ENCODE data around the gene FLOT1.

Gene FLOT1

DNA sequence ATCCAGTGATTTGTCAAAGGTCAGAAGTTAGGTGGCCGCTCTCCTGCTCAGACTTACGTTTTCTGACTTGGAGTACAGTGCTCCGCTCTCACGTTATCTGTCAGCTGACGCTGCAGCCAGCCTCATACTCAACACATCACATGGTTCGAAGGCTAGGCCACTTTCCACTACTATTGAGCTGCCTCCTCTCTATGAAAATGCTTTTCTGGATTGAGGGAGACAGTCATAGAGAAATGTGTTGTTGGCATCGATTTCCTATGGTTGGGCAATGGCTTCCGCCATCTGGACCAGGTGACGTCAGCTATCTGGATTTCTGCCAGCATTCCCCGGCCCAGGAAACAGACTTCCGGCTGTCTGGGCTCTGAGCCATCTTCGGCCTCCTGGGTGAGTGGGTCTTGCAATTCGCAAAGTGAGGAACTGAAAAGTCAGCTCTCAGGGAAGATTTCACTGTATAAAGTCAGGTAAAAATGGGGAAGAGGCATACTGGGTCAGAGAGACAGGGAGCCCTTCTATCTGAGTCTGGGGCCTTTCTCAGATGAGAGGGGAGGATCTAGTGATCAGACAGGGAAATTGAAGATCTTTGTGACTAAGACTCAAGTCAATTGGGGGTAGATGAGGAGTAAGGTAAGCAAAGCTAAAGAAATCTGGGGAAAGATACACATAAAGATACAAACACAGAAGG lies 39.4 kb upstream of the FLOT1 start (continued):
- TF ChIP-seq REPIN1 (tag by site-specific recombination; IDR thresholded peaks at IDR 0.05; ENCODE audit: low read depth) (no peak), ZNF529 (tag by site-specific recombination; IDR thresholded peaks at IDR 0.05; ENCODE audit: insufficient replicate concordance) (no peak), ZNF423 (tag by site-specific recombination; IDR thresholded peaks at IDR 0.05) (no peak), ZNF221 (tag by site-specific recombination; IDR thresholded peaks at IDR 0.05; ENCODE audit: borderline replicate concordance) (no peak), GLI2 (tag by site-specific recombination; IDR thresholded peaks at IDR 0.05; ENCODE audit: borderline replicate concordance, low read depth) (no peak), ZBTB11 (tag by site-specific recombination; conservative IDR thresholded peaks at IDR 0.05; ENCODE audit: low read depth) (0 out of 2 replicates have a peak, but pooled peaks have one; percentile 21), GLIS2 (tag by site-specific recombination; IDR thresholded peaks at IDR 0.05) (0 out of 2 replicates have a peak, but pooled peaks have one; percentile 17), YY2 (tag by site-specific recombination; IDR thresholded peaks at IDR 0.05) (peak; percentile 72), ZNF174 (tag by site-specific recombination; IDR thresholded peaks at IDR 0.05) (no peak), INSM2 (tag by site-specific recombination; IDR thresholded peaks at IDR 0.05) (peak; percentile 71), ZNF335 (tag by site-specific recombination; conservative IDR thresholded peaks at IDR 0.05) (peak; percentile 70), ZNF48 (tag by site-specific recombination; IDR thresholded peaks at IDR 0.05) (no peak), ZNF184 (tag by site-specific recombination; IDR thresholded peaks at IDR 0.05) (peak; percentile 85; the same call in 1 of the 2 replicates), ZNF624 (tag by site-specific recombination; IDR thresholded peaks at IDR 0.05) (no peak), ZNF433 (tag by site-specific recombination; IDR thresholded peaks at IDR 0.05; ENCODE audit: low read depth) (no peak), BCL11A (tag by site-specific recombination; IDR thresholded peaks at IDR 0.05; ENCODE audit: low read depth) (peak; percentile 51; the same call in 1 of the 2 replicates), ZNF660 (tag by site-specific recombination; IDR thresholded peaks at IDR 0.05) (peak; percentile 91), ZNF843 (tag by site-specific recombination; IDR thresholded peaks at IDR 0.05) (peak; percentile 53; the same call in 1 of the 2 replicates), ZNF837 (tag by site-specific recombination; IDR thresholded peaks at IDR 0.05) (no peak), ZNF777 (tag by site-specific recombination; IDR thresholded peaks at IDR 0.05; ENCODE audit: borderline replicate concordance) (no peak), ZNF560 (tag by site-specific recombination; IDR thresholded peaks at IDR 0.05; ENCODE audit: borderline replicate concordance) (no peak), GFI1B (tag by site-specific recombination; IDR thresholded peaks at IDR 0.05) (no peak), ZNF404 (tag by site-specific recombination; IDR thresholded peaks at IDR 0.05) (no peak)
- TF ChIP-seq, protein P1, sequence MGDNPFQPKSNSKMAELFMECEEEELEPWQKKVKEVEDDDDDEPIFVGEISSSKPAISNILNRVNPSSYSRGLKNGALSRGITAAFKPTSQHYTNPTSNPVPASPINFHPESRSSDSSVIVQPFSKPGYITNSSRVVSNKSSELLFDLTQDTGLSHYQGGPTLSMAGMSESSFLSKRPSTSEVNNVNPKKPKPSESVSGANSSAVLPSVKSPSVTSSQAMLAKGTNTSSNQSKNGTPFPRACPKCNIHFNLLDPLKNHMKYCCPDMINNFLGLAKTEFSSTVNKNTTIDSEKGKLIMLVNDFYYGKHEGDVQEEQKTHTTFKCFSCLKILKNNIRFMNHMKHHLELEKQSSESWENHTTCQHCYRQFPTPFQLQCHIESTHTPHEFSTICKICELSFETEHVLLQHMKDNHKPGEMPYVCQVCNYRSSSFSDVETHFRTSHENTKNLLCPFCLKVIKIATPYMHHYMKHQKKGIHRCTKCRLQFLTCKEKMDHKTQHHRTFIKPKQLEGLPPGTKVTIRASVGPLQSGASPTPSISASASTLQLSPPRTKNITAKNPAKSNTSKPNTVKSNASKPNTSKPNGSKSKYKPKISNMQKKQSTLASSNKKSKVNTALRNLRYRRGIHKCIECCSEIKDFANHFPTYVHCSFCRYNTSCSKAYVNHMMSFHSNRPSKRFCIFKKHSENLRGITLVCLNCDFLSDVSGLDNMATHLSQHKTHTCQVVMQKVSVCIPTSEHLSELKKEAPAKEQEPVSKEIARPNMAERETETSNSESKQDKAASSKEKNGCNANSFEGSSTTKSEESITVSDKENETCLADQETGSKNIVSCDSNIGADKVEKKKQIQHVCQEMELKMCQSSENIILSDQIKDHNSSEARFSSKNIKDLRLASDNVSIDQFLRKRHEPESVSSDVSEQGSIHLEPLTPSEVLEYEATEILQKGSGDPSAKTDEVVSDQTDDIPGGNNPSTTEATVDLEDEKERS (tag by site-specific recombination; IDR thresholded peaks at IDR 0.05) = 0 out of 2 replicates have a peak, but pooled peaks have one; percentile 3
- TF ChIP-seq, protein P2, sequence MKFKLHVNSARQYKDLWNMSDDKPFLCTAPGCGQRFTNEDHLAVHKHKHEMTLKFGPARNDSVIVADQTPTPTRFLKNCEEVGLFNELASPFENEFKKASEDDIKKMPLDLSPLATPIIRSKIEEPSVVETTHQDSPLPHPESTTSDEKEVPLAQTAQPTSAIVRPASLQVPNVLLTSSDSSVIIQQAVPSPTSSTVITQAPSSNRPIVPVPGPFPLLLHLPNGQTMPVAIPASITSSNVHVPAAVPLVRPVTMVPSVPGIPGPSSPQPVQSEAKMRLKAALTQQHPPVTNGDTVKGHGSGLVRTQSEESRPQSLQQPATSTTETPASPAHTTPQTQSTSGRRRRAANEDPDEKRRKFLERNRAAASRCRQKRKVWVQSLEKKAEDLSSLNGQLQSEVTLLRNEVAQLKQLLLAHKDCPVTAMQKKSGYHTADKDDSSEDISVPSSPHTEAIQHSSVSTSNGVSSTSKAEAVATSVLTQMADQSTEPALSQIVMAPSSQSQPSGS (tag by site-specific recombination; IDR thresholded peaks at IDR 0.05; ENCODE audit: low read depth) = peak; percentile 99
- TF ChIP-seq, protein P3, sequence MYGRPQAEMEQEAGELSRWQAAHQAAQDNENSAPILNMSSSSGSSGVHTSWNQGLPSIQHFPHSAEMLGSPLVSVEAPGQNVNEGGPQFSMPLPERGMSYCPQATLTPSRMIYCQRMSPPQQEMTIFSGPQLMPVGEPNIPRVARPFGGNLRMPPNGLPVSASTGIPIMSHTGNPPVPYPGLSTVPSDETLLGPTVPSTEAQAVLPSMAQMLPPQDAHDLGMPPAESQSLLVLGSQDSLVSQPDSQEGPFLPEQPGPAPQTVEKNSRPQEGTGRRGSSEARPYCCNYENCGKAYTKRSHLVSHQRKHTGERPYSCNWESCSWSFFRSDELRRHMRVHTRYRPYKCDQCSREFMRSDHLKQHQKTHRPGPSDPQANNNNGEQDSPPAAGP (tag by site-specific recombination; IDR thresholded peaks at IDR 0.05) = 0 out of 2 replicates have a peak, but pooled peaks have one; percentile 22
- TF ChIP-seq, protein P4, sequence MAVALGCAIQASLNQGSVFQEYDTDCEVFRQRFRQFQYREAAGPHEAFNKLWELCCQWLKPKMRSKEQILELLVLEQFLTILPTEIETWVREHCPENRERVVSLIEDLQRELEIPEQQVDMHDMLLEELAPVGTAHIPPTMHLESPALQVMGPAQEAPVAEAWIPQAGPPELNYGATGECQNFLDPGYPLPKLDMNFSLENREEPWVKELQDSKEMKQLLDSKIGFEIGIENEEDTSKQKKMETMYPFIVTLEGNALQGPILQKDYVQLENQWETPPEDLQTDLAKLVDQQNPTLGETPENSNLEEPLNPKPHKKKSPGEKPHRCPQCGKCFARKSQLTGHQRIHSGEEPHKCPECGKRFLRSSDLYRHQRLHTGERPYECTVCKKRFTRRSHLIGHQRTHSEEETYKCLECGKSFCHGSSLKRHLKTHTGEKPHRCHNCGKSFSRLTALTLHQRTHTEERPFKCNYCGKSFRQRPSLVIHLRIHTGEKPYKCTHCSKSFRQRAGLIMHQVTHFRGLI (tag by site-specific recombination; IDR thresholded peaks at IDR 0.05) = peak; percentile 89
